GM21360 (cell line): ENCODE results near the gene CNTNAP2.

ENCODE experiments used
- ATAC-seq: cut with Tn5 transposase; IDR thresholded peaks from one replicate; pipeline ENCODE4 v1.9.1; 2021; ENCODE audit warnings: mild to moderate bottlenecking, moderate library complexity; ENCODE audit not compliant: unreplicated experiment

The CNTNAP2 gene

GRCh38 chr7:146736446-146737190, 620.0 kb downstream of the CNTNAP2 start:
- ATAC-seq: no peak

DNA sequence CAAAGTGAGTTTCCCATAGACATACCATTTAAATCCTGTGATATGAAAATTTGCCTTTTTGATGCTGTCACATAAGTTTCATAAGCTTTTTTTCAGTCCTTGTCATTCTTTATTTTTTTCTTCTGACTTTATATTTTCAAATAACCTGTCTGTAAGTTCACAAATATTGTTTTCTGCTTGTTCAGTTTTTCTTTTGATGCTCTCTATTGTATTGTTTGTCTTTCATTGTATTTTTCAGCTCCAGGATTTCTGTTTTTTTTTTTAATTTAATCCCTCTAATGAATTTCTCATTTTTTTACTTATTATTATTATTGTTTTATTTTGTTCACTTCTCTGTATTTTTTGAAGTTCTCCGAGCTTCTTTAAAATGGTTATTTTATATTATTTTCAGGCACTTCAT, 623.4 kb downstream of the CNTNAP2 start:
- ATAC-seq: no peak

GRCh38 chr7:146741911-146742310, 625.3 kb downstream of the CNTNAP2 start:
- ATAC-seq: no peak

DNA sequence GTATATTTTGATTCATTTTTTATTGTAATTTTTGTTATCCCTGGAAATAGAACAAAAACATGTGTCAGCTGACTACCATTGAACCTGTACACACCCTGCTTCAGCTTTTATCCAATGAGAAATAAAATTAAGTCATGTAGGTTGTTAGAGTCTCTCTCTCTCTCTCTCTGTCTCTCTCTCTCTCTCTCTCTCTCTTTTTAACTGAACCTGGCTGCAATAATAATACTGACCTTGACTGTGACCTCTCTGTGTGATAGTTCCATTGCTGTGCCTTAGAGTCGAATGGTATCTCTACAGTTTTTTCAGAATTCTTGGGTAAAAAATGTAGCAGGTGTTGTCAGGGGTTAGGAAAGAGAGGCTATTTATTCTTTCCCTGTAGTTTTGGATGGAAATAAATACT, 637.8 kb downstream of the CNTNAP2 start:
- no peak for ATAC-seq

GRCh38 chr7:146755585-146755984, 639.0 kb downstream of the CNTNAP2 start:
- ATAC-seq: no peak

GRCh38 chr7:146764458-146764857, 647.9 kb downstream of the CNTNAP2 start:
- ATAC-seq: no peak

GRCh38 chr7:146768957-146769356, 652.4 kb downstream of the CNTNAP2 start:
- no peak for ATAC-seq

DNA sequence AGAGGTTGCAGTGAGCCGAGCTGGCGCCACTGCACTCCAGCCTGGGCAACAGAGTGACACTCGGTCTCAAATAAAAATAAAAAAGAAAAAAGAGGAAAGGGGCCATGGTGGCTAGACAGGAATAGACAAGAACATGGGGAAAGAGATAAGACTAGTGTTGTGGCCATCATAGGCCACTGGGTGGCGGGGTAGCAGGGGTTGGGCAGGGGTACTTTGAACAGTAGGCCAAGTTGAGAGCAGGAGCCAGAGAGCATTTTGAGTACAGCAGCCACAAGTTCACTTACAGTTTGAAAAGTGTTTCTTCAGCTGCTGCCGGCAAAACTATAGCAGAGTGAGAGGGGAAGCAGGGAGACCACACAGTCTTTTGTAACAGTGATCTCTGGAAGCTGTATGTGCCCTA, 656.0 kb downstream of the CNTNAP2 start:
- ATAC-seq: no peak

- no peak for ATAC-seq
These were observed 656.9 kb downstream of the CNTNAP2 start for GRCh38 chr7:146773506-146773905.

DNA sequence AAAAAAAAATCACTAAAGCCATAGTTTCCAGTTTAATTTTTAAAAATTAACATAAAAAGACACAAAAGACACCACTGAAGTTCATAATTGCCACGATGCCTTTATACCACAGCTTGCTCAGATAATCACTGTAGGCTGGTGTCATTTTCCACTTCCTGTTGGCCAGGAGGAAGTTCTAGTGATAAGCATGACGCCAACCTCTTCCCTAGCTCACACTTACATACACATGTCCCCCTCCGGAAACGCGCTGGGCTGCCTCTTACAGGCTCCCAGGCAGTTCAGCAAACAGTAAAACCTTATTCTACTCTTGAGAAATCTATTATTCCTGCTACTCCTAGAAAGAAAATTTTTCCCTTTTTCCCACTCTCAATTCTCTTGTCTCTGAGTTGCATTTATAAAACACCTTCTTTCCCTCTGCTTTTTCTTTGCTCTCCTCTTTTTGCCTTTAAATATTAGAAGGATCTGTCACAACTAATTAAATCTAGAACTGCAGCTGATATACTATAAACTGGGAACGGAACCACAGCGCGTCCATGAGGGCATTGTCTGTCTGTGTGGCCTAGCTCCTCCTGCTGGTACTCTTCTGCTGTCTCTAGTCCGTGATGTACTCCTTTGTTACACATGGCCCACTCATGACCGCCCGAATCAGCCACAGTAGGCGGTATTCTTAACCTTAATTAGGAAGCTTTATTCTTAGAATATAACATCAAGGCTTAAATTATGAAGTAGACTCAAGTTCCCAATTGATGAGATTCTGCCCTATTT, 664.9 kb downstream of the CNTNAP2 start:
- ATAC-seq: no peak

- ATAC-seq: no peak
These were observed 670.7 kb downstream of the CNTNAP2 start for GRCh38 chr7:146787266-146787665.

DNA sequence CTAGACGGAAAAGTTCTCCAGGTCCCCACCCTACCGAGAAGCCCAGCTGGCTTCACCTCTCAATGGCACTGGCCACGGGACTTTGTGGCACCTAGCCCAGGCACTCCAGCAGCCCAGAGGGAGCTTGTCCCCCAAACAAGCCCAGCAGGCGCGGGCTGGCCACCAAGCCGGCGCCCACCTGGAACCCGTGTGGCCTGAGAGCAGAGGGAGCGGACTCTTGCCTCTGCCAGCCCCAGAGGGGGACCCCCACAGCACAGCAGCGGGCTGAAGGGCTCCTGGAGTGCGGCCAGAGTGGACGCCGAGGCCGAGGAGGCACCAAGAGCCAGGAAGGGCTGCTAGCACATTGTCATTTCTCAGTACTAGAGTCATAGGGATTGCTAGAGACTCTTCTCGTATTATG, 671.4 kb downstream of the CNTNAP2 start:
- no peak for ATAC-seq

- no peak for ATAC-seq
These were observed 675.0 kb downstream of the CNTNAP2 start for GRCh38 chr7:146791344-146792285.

DNA sequence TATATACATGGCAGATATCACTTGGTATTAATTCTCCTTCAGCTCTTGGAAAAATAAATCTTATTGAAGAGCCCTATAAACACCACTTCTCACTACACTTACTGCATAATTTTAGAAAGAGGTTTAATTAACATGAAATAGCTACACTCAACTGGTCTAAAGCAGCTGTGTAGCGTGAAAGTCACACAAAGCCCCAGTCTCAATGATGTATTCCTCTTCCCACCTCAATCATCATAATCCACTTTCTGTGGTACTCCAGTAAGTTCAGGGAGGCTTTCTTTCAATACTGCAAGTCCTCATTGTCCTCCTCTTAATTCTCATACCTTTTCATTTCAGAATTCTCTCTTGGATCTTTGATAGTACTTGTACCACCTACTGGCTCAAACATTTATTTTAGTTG, 688.0 kb downstream of the CNTNAP2 start:
- ATAC-seq: no peak

DNA sequence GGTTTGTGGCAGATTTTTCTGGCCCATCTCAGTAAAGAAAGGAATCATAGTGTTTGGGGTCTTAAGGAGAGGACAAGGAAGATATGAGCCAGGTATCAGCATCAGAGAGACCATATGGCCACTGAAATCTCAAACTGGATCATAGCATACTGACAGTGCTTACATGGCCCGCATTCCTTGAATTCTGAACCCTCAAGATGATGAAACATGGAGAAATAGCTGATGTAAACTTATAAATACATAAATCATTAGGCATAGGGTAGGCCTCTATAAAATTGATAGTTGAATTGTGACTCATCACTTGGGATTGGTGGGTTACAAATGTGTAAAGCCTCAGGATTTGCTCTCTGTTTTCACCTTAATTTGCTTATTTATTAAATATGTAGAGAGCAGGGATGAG, 688.5 kb downstream of the CNTNAP2 start:
- ATAC-seq: no peak

GRCh38 chr7:146826329-146826728, 709.7 kb downstream of the CNTNAP2 start:
- ATAC-seq: no peak

DNA sequence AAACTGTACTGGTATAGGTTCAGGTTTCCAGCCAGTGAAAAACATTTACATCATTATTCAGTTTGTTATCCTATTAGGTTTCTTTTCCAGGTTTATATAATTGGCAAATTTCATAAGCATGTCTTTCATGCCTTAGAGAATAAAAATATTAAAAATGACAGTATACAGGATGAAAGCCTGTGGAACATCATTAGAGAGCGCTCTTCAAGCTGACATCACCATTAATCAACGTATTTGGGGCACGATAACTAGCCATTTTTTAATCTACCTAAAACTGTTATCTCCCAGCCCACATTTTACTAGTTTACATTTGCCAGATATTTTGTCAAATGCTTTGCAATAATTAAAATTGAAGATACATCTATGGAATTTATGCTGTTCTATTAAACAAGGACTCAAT, 714.1 kb downstream of the CNTNAP2 start:
- ATAC-seq: no peak

GRCh38 chr7:146831875-146832274, 715.3 kb downstream of the CNTNAP2 start:
- ATAC-seq: no peak

- ATAC-seq: no peak
These were observed 727.8 kb downstream of the CNTNAP2 start for GRCh38 chr7:146844405-146844804.

GRCh38 chr7:146858690-146859089, 742.1 kb downstream of the CNTNAP2 start:
- ATAC-seq: no peak

GRCh38 chr7:146861701-146862100, 745.1 kb downstream of the CNTNAP2 start:
- no peak for ATAC-seq
